HCT116 (cell line): Measurements from ENCODE around the gene HJURP.
A peak's percentile ranks its signal among the peaks of the same experiment; 100 is the strongest.

ENCODE experiments used
- EZH2 ChIP-seq: fragments of 200-600 bp; sonication (generic); IDR thresholded peaks from 2 replicates; pipeline ENCODE4 v1.6.1; 2017; ENCODE audit warnings: antibody characterized with exemption, mixed run types
- EZH2phosphoT487 ChIP-seq: fragments of 200-600 bp; IDR thresholded peaks from 2 replicates; pipeline ENCODE4 v1.6.1; 2018; ENCODE audit warnings: antibody characterized with exemption, borderline replicate concordance
- POLR2A ChIP-seq: IDR thresholded peaks from 2 replicates; pipeline ENCODE4 v1.7.0; 2011; ENCODE audit warnings: borderline replicate concordance; ENCODE audit not compliant: insufficient read depth, insufficient read length; ENCODE audit errors: extremely low read depth
- POLR2AphosphoS5 ChIP-seq: IDR thresholded peaks from 2 replicates; pipeline ENCODE4 v1.6.1; 2011; ENCODE audit warnings: mild to moderate bottlenecking, low read depth, low read length, moderate library complexity
- RAD21 ChIP-seq: IDR thresholded peaks from 2 replicates; pipeline ENCODE4 v1.6.1; 2012; ENCODE audit warnings: low read depth, mild to moderate bottlenecking
- REST ChIP-seq: IDR thresholded peaks from 2 replicates; pipeline ENCODE4 v1.6.1; 2012; ENCODE audit warnings: low read depth
- ZNF274 ChIP-seq: fragments of 200-500 bp; sonication (Bioruptor generic); IDR thresholded peaks from 2 replicates; pipeline ENCODE4 v1.6.1; 2014; ENCODE audit warnings: mild to moderate bottlenecking, low read depth, low read length, inconsistent platforms
- TF ChIP-seq, protein P1 (sequence below), 3 experiments: fragments of 200-600 bp in 1 of 3; sonication (generic) in 1 of 3; IDR thresholded peaks in 2 of 3; conservative IDR thresholded peaks in 1 of 3; 2 replicates each; pipeline ENCODE4 v1.5.1; 2012 to 2017; ENCODE audit warnings: low read depth in 2 of 3, low read length in 2 of 3, antibody characterized with exemption in 1 of 3, borderline replicate concordance in 1 of 3, control low read depth in 1 of 3, mild to moderate bottlenecking in 1 of 3, mixed read lengths in 1 of 3, mixed run types in 1 of 3, moderate library complexity in 1 of 3; ENCODE audit not compliant: insufficient read depth in 1 of 3
- TF ChIP-seq, protein P2 (sequence below): IDR thresholded peaks from 2 replicates; pipeline ENCODE4 v1.6.1; 2011; ENCODE audit warnings: mild to moderate bottlenecking, low read length, moderate library complexity; ENCODE audit not compliant: insufficient replicate concordance; ENCODE audit errors: extremely low read depth
- TF ChIP-seq, protein P3 (sequence below): IDR thresholded peaks from 2 replicates; pipeline ENCODE4 v1.6.1; 2012

- TF ChIP-seq, protein P1, sequence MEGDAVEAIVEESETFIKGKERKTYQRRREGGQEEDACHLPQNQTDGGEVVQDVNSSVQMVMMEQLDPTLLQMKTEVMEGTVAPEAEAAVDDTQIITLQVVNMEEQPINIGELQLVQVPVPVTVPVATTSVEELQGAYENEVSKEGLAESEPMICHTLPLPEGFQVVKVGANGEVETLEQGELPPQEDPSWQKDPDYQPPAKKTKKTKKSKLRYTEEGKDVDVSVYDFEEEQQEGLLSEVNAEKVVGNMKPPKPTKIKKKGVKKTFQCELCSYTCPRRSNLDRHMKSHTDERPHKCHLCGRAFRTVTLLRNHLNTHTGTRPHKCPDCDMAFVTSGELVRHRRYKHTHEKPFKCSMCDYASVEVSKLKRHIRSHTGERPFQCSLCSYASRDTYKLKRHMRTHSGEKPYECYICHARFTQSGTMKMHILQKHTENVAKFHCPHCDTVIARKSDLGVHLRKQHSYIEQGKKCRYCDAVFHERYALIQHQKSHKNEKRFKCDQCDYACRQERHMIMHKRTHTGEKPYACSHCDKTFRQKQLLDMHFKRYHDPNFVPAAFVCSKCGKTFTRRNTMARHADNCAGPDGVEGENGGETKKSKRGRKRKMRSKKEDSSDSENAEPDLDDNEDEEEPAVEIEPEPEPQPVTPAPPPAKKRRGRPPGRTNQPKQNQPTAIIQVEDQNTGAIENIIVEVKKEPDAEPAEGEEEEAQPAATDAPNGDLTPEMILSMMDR (IDR thresholded peaks at IDR 0.05 in 2 of 3, conservative IDR thresholded peaks at IDR 0.05 in 1 of 3; ENCODE audit: borderline replicate concordance in 1 of 3, insufficient read depth in 1 of 3, low read depth in 2 of 3, low read length in 2 of 3) = no peak
- TF ChIP-seq POLR2A = no peak
- no peak for TF ChIP-seq RAD21
- TF ChIP-seq ZNF274 = no peak
- peak; percentile 7; the same call in 1 of the 2 replicates for TF ChIP-seq POLR2AphosphoS5
- TF ChIP-seq, protein P2, sequence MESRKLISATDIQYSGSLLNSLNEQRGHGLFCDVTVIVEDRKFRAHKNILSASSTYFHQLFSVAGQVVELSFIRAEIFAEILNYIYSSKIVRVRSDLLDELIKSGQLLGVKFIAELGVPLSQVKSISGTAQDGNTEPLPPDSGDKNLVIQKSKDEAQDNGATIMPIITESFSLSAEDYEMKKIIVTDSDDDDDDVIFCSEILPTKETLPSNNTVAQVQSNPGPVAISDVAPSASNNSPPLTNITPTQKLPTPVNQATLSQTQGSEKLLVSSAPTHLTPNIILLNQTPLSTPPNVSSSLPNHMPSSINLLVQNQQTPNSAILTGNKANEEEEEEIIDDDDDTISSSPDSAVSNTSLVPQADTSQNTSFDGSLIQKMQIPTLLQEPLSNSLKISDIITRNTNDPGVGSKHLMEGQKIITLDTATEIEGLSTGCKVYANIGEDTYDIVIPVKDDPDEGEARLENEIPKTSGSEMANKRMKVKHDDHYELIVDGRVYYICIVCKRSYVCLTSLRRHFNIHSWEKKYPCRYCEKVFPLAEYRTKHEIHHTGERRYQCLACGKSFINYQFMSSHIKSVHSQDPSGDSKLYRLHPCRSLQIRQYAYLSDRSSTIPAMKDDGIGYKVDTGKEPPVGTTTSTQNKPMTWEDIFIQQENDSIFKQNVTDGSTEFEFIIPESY = no peak
- TF ChIP-seq REST = no peak
- TF ChIP-seq, protein P3, sequence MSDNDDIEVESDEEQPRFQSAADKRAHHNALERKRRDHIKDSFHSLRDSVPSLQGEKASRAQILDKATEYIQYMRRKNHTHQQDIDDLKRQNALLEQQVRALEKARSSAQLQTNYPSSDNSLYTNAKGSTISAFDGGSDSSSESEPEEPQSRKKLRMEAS = no peak
- no peak for TF ChIP-seq EZH2phosphoT487
- no peak for TF ChIP-seq EZH2
Observed at GRCh38 chr2:233833345-233833744, 21.0 kb downstream of the HJURP start.
